PFSK-1 (cell line): ENCODE results near the gene SH2D1B.

Source experiments
- FOXP2 ChIP-seq: optimal IDR thresholded peaks from 2 replicates; pipeline ENCODE3; 2011; ENCODE audit warnings: borderline replicate concordance, control low read depth, inconsistent platforms; ENCODE audit not compliant: insufficient read depth; ENCODE audit errors: extremely low read length, extremely low read depth
- POLR2AphosphoS5 ChIP-seq: IDR thresholded peaks from 2 replicates; pipeline ENCODE4 v1.6.1; 2012; ENCODE audit warnings: low read depth, mild to moderate bottlenecking, control low read depth, low read length, moderate library complexity
- REST ChIP-seq, 2 experiments: IDR thresholded peaks; 2 replicates each; pipeline versions ENCODE4 v1.6.1 to v1.8.0; 2011 to 2012; ENCODE audit warnings: low read depth in 2 of 2, low read length in 2 of 2, control low read depth in 1 of 2, inconsistent platforms in 1 of 2, mild to moderate bottlenecking in 1 of 2, moderate library complexity in 1 of 2; ENCODE audit not compliant: insufficient read depth in 1 of 2
- SIN3A ChIP-seq: IDR thresholded peaks from 2 replicates; pipeline ENCODE4 v1.6.1; 2012; ENCODE audit warnings: mild to moderate bottlenecking, low read length, moderate library complexity, borderline replicate concordance; ENCODE audit not compliant: insufficient read depth
- TAF1 ChIP-seq: IDR thresholded peaks from 2 replicates; pipeline ENCODE4 v1.6.1; 2012; ENCODE audit warnings: low read length, control low read depth, borderline replicate concordance; ENCODE audit not compliant: insufficient read depth

The SH2D1B gene

GRCh38 chr1:162405800-162406199, 6.1 kb downstream of the SH2D1B start:
- TF ChIP-seq FOXP2 (no peak), TAF1 (no peak)

- TF ChIP-seq SIN3A (no peak), TAF1 (no peak), FOXP2 (no peak), POLR2AphosphoS5 (no peak), REST (IDR thresholded peaks at IDR 0.05; ENCODE audit: insufficient read depth in 1 of 2, low read depth in 2 of 2, low read length in 2 of 2) (no peak)
Measured at GRCh38 chr1:162404550-162405160, 7.3 kb downstream of the SH2D1B start.

GRCh38 chr1:162400790-162401355, 11.1 kb downstream of the SH2D1B start:
- no peak for TF ChIP-seq TAF1
- no peak for TF ChIP-seq FOXP2
- no peak for TF ChIP-seq SIN3A
- TF ChIP-seq POLR2AphosphoS5, result no peak
- TF ChIP-seq REST (IDR thresholded peaks at IDR 0.05; ENCODE audit: insufficient read depth in 1 of 2, low read depth in 2 of 2, low read length in 2 of 2), result no peak

GRCh38 chr1:162398999-162399580, 12.8 kb downstream of the SH2D1B start:
- TF ChIP-seq FOXP2, result no peak
- no peak for TF ChIP-seq POLR2AphosphoS5
- TF ChIP-seq SIN3A, result no peak
- TF ChIP-seq REST (IDR thresholded peaks at IDR 0.05; ENCODE audit: insufficient read depth in 1 of 2, low read depth in 2 of 2, low read length in 2 of 2), result no peak
- no peak for TF ChIP-seq TAF1

GRCh38 chr1:162397943-162398560, 13.9 kb downstream of the SH2D1B start:
- TF ChIP-seq TAF1, result no peak
- no peak for TF ChIP-seq POLR2AphosphoS5
- TF ChIP-seq SIN3A, result no peak

- no peak for TF ChIP-seq TAF1
Measured at GRCh38 chr1:162397039-162397448, 14.9 kb downstream of the SH2D1B start.
